ENCODE data around the gene SREBF2. TPM values are rescaled to one million over a fixed set of nuclear protein-coding genes. Genes with fewer than 3 reads are reported as not detected.
"Not testable (repeated sequence)": the region's sequence is repeated elsewhere in the genome, so short reads cannot be mapped to it uniquely, and the experiment has no call there.

The SREBF2 gene
- total and polyA plus RNA-seq, 2 of the 8 experiments (the other 6 are each of a cell fraction or from before 2014, with no cell fraction given): 125 to 144 TPM

- H3K23me2 ChIP-seq (ENCODE audit: low read depth, low read length); H3K27me3 ChIP-seq (replicated peaks in 1 of 4; ENCODE audit: control insufficient read depth in 3 of 4, extremely low read depth in 1 of 4, insufficient read depth in 3 of 4, low read length in 3 of 4); H2BK12ac ChIP-seq (ENCODE audit: low read depth, low read length); H4K20me1 ChIP-seq (replicated peaks in 1 of 2; ENCODE audit: control insufficient read depth in 1 of 2, insufficient read depth in 2 of 2, low read length in 2 of 2); H3K4me3 ChIP-seq (ENCODE audit: extremely low read depth in 1 of 4, insufficient read depth in 2 of 4, low read depth in 3 of 4, low read length in 4 of 4); H4K5ac ChIP-seq (ENCODE audit: insufficient read length, low read depth, low read length); H3K9ac ChIP-seq (replicated peaks in 1 of 4; ENCODE audit: extremely low read depth in 1 of 4, low read depth in 3 of 4, low read length in 3 of 4); H3K4ac ChIP-seq (replicated peaks; ENCODE audit: insufficient read length, low read depth, low read length); H2AK5ac ChIP-seq (ENCODE audit: low read depth, low read length); H3K18ac ChIP-seq (ENCODE audit: extremely low read depth, low read length); H4K8ac ChIP-seq (ENCODE audit: extremely low read depth, insufficient read depth, low read length); H2BK120ac ChIP-seq (replicated peaks; ENCODE audit: low read depth, low read length); FAIRE-seq; H3K9me3 ChIP-seq (ENCODE audit: insufficient read depth in 2 of 2, low read depth in 1 of 2, low read length in 1 of 2); H2BK15ac ChIP-seq (ENCODE audit: low read length); H2AFZ ChIP-seq (ENCODE audit: low read length); H3K23ac ChIP-seq (ENCODE audit: insufficient read length); H3K14ac ChIP-seq (ENCODE audit: insufficient read length); H2BK20ac ChIP-seq (ENCODE audit: low read length); H3K56ac ChIP-seq (replicated peaks; ENCODE audit: insufficient read length, low read depth, low read length); DNase-seq (ENCODE audit: low read depth in 1 of 2, low spot score in 2 of 2); H2BK5ac ChIP-seq (ENCODE audit: low read depth, low read length); H3K79me1 ChIP-seq (ENCODE audit: low read depth, low read length); H3K79me2 ChIP-seq (ENCODE audit: control insufficient read depth in 1 of 2, insufficient read depth in 2 of 2, low read length in 2 of 2); H3K27ac ChIP-seq (ENCODE audit: low read depth, low read length); H3K4me2 ChIP-seq (ENCODE audit: insufficient read depth in 1 of 2, low read depth in 2 of 2, low read length in 2 of 2); H4K91ac ChIP-seq (replicated peaks; ENCODE audit: insufficient read length, low read length): not testable (repeated sequence)
- 87% methylated on average over 8 of the region's 8 CpGs; no CpG with 5 or more reads in 1 of the 2 experiments for WGBS, 2 experiments (ENCODE audit: extremely low coverage in 1 of 2, insufficient coverage in 1 of 2, insufficient read length in 1 of 2, insufficient replicate concordance in 2 of 2, low coverage in 1 of 2, low lambda C conversion rate in 2 of 2, missing lambda C conversion rate in 1 of 2)
- H3K36me3 ChIP-seq (ENCODE audit: control insufficient read depth in 2 of 4, insufficient read depth in 4 of 4, low read length in 3 of 4): peaks cover 6 to 13% (median 10%) of the 10 kb centered on the region in 4 experiments
- H3K4me1 ChIP-seq (replicated peaks in 1 of 4; ENCODE audit: control insufficient read depth in 3 of 4, insufficient read depth in 4 of 4, low read length in 3 of 4): peaks cover 7 to 20% (median 11%) of the 10 kb centered on the region in 4 experiments
- ChIA-PET POLR2A (ENCODE audit: partially characterized antibody) (interaction anchor here (0.7 to 1.8 kb wide), 3 partner anchors 15 to 169 kb away, joined by 3 to 7 read pairs (median 3); no protein-coding TSS in a partner anchor), CTCF (ENCODE audit: partially characterized antibody) (interaction anchor here (0.8 to 4.4 kb wide), 8 partner anchors 8 to 163 kb away, joined by 3 to 21 read pairs (median 6); partner anchors contain the start of gene TNFRSF13C)
Observed at GRCh38 chr22:41948928-41949296, 116.0 kb downstream of the SREBF2 start.

All from H1 (cell line).